GM19025 (cell line): Measurements from ENCODE around the gene AMZ2.
A peak's percentile ranks its signal among the peaks of the same experiment; 100 is the strongest.
"Not testable (repeated sequence)": the region's sequence is repeated elsewhere in the genome, so short reads cannot be mapped to it uniquely, and the experiment has no call there.

Experiments
- ATAC-seq: cut with Tn5 transposase; IDR thresholded peaks from one replicate; pipeline ENCODE4 v1.9.1; 2021; ENCODE audit warnings: mild to moderate bottlenecking, low read depth, moderate library complexity; ENCODE audit not compliant: unreplicated experiment

AMZ2 gene

GRCh38 chr17:68247445-68248198 lies at the start of gene AMZ2:
Gene AMZ2, plus strand, starts transcription at chr17:68248043. Its CDS starts 2,145 bp downstream, at chr17:68250188.
- ATAC-seq: peak; percentile 90

- ATAC-seq: no peak
Observed at GRCh38 chr17:68198931-68199836, 48.7 kb upstream of the AMZ2 start.

GRCh38 chr17:68199837-68200688 lies 47.8 kb upstream of the AMZ2 start:
- ATAC-seq: no peak

GRCh38 chr17:68200689-68201417 lies 47.0 kb upstream of the AMZ2 start:
- ATAC-seq: no peak

- not testable (repeated sequence) for ATAC-seq
Observed at GRCh38 chr17:68201418-68201771, 46.4 kb upstream of the AMZ2 start.

- ATAC-seq: not testable (repeated sequence)
Observed at GRCh38 chr17:68202321-68202720, 45.5 kb upstream of the AMZ2 start.

GRCh38 chr17:68204736-68205135 lies 43.1 kb upstream of the AMZ2 start:
- no peak for ATAC-seq

GRCh38 chr17:68205251-68205807 lies 42.5 kb upstream of the AMZ2 start:
- peak; percentile 85 for ATAC-seq

- ATAC-seq: peak; percentile 40
Observed at GRCh38 chr17:68205808-68206720, 41.8 kb upstream of the AMZ2 start.

GRCh38 chr17:68207651-68208253 lies 40.1 kb upstream of the AMZ2 start:
- ATAC-seq: no peak

GRCh38 chr17:68208651-68209050 lies 39.2 kb upstream of the AMZ2 start:
- not testable (repeated sequence) for ATAC-seq

GRCh38 chr17:68209191-68209900 lies 38.5 kb upstream of the AMZ2 start:
- ATAC-seq: not testable (repeated sequence)

GRCh38 chr17:68210570-68211315 lies 37.1 kb upstream of the AMZ2 start:
- ATAC-seq: no peak

GRCh38 chr17:68213428-68214411 lies 34.1 kb upstream of the AMZ2 start:
- not testable (repeated sequence) for ATAC-seq

- ATAC-seq: not testable (repeated sequence)
Observed at GRCh38 chr17:68215453-68215852, 32.4 kb upstream of the AMZ2 start.

- not testable (repeated sequence) for ATAC-seq
Observed at GRCh38 chr17:68219429-68219828, 28.4 kb upstream of the AMZ2 start.
